ENCODE measurements around the gene TUSC2.
A peak's percentile ranks its signal among the peaks of the same experiment; 100 is the strongest.

The TUSC2 gene

DNA sequence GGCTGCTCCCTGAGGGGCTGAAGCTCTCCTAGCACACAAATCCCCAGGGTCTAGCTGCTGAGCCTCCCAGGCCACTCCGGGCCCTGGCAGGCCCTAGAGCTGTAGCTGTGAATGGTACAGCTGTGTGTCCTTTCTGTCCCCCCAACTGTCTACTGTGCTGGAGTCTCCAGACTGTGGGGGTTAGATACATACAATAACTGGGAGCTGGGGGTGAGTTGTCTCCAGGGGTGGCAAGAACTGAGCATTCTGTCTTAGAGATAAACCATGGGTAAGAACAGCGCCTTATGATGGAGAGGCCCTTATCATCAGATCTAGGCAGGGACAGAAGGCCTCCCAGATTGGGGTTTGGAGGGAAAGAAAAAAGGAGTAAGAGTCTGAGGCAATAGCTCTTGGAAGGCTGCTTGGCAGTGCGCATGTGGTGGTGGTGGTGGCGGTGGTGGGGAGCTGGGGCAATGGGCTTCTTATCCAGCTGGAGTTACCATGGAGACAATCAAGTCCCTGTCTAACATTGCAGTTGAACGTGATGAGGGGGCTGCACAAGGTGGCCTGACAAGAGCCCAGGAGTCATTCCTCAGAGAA is 26.3 kb upstream of the TUSC2 start:
- DNase-seq (ENCODE audit: low read depth, low spot score), result no peak

DNA sequence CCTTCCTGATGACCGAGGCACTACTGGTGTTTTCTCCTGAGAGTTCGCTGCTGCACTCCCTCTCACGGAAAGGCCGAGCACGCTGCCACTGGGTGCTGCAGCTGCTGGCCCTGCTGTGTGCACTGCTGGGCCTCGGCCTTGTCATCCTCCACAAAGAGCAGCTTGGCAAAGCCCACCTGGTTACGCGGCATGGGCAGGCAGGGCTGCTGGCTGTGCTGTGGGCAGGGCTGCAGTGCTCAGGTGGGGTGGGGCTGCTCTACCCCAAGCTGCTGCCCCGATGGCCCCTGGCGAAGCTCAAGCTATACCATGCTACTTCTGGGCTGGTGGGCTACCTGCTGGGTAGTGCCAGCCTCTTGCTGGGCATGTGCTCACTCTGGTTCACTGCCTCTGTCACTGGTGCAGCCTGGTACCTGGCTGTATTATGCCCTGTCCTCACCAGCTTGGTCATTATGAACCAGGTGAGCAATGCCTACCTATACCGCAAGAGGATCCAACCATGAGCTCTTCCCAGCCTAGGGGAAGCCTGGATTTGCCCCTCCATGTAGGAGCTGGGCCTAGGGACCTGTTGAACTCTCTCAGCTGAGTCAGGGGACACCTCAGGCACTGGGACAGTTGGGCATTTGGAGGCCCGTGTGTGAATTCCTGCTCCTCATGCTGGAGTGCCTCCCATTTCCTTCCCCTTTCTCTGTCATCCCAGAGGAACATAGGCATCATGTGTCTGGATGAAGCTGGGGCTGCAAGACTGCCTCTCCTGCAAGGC is 25.4 kb upstream of the TUSC2 start:
- no peak for DNase-seq (ENCODE audit: low read depth, low spot score)

DNA sequence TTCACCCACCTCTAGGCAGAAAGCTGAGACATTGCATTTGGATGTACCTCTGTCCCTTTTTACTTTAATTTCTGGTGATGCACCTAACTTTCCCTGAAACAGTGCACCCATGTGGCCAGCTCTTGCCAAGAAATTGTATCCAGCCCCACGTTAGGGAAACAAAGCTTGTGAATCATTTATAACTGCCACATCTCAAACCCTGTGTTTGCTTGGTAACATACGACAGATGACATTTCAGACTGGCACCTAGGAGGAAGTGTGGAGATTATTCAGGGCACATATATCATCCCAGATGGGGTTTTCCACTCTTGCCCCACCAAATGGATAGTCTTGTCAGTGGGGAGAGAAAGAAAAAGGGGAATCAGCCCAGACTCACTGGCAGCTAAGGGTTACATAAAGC is 24.8 kb upstream of the TUSC2 start:
- DNase-seq (ENCODE audit: low read depth, low spot score), result no peak

DNA sequence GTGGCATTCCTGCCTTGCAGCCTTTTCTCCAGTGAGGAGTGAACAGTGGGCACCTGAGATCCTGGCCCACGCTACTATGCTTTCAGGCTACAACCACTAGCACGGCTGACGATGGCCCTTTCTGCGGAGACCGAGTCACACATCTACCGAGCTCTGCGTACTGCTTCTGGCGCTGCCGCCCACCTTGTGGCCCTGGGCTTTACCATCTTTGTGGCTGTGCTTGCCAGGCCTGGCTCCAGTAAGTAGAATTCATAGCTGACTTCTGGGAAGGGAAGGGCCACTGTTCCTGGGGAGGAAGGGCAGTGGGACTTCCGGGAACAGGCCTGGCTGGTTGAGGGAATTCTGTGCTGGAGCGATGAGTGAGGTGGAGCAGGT is 23.3 kb upstream of the TUSC2 start:
- DNase-seq (ENCODE audit: low read depth, low spot score), result no peak

DNA sequence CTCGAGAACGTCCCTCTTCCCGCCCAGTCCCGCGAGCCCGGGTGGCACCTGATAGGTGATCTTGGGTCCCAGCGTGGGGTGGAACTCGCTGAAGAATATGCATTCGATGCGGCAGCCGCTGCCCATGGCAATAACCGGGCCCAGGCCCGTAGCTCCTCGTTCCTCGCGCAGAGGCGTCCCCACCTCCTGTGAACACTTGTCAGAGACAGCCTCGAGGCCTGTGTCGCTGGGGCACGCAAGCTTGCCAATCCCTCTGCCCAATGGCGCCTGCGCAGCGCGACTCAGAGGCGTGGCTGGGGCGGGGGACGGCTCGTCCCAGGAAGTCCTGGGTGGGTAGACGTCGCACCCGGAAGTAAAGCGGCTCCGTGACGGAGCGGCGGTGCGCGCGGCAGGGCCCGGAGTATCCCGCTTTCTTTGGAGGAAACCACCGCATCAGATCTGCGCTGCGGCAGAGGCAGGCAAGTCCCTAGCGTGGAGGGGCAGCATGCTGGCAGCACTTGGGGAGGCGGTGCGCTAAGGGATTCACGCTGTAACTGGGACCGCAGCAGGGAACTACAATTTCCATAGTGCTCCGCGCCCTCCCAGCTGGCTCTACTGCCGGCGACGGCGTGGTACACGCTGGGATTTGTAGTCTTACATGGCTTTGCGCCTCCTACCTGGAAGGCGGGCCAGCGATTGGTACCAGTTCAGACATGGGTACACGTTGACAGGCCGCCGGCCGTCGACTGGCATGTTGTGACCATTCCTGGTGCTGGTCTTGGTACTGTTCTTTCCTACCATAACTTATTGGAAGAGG is 22.7 kb upstream of the TUSC2 start, which contains the start of the genes CYB561D2 and NPRL2:
CYB561D2 (plus strand) TSS at position 336 of the 796 bp plus-strand sequence. CDS start 572 bp downstream, outside the sequence.
NPRL2 (minus strand) TSS at position 249 of the 796 bp plus-strand sequence; CDS start at position 126, 123 bp downstream.
- peak; percentile 82 for DNase-seq (ENCODE audit: low read depth, low spot score)

DNA sequence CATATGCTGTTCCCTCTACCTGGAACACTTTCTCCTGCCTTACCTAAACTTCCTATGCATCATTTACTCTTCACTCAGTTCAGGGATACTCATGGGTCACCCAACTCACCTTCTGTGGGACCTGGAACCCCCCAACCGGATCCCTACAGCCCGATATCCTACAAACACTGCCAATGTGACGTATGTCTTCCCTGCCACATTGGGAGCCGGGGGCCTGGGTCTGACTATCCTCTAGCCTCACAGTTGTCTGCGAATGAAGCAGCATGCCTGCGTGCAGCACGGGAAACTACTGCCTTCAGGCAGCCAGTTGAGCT is 22.1 kb upstream of the TUSC2 start:
- DNase-seq (ENCODE audit: low read depth, low spot score), result no peak

DNA sequence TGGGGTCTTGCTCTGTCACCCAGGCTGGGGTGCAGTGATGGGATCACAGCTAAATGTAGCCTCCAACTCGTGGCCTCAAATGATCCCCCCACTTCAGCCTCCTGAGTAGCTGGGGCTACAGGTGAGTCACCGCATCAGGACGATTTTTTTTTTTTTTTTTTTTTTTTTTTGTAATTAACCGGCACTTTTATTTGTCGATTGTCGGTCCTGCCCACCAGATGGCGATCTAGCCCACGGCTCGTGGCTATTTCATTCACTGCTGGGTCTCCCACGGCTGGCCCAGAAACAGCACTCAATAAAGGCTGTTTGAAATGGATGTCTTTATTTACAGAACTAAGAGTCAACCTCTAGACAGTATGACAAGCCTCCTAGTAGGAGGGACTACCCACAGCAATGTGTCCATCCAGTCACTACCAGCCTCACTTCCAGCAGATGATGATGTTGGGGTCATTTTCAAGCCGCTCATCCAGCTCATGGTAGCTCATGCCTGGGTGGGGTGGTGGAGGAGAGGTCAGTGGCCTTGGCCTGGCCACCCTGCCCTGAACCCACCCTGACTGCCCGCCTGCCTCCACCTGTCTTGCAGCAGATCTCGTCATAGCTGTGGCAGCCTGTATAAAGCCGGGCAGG is 19.3 kb upstream of the TUSC2 start:
- no peak for DNase-seq (ENCODE audit: low read depth, low spot score)

DNA sequence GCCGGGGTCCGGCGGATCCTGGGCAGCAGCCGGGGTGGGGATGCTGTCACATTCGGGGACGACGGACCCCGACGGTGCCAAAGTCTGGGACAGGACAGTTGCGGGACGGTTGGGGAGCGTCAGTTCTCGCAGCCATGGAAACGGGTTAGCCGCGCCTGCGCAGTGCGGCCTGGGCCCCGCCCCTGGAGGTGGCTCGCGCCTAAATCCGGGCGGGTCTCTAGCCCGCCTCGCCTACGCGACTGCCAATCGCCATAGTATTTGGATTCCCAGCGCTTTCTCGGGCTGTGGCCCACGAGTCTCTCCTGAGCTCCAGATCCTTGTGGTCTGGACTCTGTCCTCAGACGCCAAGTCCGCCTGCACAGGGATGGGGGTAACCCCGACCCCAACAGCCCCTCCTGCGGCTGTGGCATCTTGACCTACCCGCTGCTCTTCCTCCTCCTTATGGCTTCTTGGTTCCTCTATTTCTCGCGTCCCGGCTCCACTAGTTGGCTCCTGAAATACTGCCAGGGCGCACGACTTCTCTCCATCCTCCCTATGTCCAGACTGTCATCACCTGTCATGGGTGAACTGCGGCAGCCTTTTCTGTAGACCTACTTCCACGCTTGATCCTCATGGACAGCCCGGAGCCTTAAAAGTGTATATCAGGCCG is 17.7 kb upstream of the TUSC2 start, which contains the start of gene ZMYND10:
ZMYND10 (minus strand) TSS at position 147 of the 649 bp plus-strand sequence. CDS start 153 bp downstream, outside the sequence.
- no peak for DNase-seq (ENCODE audit: low read depth, low spot score)

DNA sequence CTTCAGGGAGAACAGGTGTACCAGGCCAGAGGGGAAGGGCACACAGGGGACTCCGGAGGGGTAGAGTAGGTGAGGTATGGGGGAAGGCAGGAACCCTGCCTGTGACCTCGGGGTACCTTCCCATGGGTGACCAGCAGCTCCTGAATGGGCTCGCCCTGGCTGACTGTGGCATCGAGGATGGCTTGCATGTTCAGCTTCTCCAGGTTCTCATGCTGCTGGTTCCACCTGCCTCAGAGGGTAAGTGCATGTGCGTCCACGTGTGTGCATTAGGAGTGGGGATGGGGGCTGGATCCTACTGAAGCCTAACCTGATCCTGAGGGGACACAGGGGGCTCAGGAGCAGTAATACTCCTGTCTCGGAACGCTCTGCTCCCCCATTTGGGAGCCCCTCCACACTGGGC is 17.0 kb upstream of the TUSC2 start:
- DNase-seq (ENCODE audit: low read depth, low spot score), result no peak

DNA sequence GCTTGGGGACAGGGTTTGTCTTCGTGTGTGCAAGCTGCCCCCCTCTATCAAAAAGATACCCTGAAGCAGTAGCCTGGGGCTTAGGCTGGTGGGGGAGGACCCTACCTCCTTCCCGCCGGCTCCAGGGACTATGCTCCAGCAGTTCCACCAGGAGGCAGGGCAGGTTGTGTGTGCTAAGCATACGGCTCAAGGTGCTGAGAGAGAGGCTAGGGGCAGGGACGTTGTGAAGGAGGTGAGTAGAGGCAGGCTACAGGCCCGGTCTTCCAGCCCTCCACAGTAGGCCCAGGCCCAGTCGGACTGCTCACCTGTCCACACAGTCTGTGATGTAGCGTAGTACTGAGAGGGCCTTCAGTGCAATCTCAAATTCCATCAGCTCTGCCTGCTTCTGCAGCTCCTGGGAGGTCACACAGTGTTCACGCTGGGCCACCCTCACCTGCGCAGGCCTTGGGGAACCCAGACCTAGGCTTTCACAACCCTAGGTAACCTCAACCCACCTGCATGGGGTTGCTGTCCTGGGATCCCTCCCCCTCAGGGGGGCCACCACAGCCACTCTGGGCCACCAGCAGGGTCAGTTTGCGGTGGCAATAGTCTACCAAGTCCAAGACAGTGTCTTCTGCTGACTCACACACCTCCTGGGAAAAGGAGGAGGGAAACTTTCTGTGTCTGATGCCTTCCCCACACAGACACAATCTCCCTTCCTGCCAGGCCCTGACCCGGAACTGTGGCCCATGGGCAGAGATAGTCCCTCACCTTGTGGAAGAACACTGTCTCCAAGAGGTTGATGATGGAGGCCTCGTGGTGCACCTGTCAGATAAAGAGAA is 15.0 kb upstream of the TUSC2 start:
- no peak for DNase-seq (ENCODE audit: low read depth, low spot score)

DNA sequence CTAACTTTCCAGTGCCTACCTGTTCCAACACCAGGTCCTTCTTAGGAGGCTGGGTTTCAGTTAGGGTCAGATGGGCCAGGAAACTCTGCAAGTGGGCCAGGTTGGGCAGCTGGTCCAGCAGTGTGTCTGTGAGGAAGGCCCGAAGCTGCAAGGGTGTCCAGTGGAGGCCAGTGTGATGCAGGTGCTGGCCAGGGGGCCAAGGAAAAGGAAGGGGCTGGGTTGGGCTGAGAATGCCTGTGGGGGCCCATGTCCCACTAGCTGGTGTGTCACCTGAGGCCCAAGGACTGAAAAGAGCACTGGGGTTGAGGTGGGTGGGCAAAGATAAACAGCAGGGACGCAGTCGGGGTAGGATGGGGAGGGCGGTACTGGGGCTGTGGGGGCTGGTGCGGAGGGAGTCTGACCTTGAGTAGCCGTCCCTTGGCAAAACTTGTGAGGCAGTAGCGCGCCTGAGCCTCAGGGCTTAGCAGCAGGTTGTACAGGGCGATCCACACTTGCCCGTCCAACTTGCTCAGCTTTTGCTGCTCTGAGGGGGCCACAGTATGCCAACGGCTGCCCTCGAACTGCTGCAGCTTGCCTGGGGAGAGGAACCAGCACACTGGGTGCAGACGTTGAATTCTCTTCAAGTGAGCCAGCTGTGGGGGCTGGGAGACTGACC is 14.1 kb upstream of the TUSC2 start:
- DNase-seq (ENCODE audit: low read depth, low spot score), result no peak

DNA sequence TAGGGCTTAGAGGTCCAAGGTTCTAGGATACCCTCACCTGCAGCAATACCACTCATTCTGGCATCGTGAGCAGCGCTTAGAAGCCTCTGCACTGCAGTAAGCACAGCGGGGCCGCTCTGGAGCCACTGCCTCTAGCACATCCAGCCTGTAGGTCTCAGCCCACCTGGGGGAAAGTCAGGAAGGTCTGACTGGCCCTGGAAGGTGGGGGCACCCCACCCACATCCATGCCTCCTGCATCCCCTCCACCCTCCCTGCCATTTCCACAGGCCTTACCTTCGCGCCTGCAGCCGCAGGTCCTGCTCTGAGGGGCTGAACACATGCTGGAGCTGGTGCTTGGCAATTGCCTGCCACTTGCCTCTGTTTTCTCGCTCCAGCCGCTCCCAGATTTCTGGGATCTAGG is 13.5 kb upstream of the TUSC2 start:
- DNase-seq (ENCODE audit: low read depth, low spot score), result no peak

DNA sequence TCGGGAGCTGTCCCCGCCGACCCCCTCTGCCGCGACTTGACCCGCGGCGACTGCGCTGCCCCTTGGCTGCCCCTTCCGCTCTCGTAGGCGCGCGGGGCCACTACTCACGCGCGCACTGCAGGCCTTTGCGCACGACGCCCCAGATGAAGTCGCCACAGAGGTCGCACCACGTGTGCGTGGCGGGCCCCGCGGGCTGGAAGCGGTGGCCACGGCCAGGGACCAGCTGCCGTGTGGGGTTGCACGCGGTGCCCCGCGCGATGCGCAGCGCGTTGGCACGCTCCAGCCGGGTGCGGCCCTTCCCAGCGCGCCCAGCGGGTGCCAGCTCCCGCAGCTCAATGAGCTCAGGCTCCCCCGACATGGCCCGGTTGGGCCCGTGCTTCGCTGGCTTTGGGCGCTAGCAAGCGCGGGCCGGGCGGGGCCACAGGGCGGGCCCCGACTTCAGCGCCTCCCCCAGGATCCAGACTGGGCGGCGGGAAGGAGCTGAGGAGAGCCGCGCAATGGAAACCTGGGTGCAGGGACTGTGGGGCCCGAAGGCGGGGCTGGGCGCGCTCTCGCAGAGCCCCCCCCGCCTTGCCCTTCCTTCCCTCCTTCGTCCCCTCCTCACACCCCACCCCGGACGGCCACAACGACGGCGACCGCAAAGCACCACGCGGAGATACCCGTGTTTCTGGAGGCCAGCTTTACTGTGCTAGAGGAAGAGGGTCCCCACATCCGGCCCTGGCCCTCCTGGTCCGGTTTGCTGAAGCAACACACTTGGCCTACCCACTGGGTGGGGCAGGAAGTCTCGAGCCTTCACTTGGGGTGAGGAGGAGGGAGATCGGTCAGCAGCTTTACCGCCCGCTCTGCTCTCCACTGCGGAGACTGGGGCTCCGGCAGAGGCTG is 12.7 kb upstream of the TUSC2 start, which contains the start of gene RASSF1:
RASSF1 (minus strand) TSS at position 389 of the 882 bp plus-strand sequence; CDS start at position 358, 31 bp downstream.
- DNase-seq (ENCODE audit: low read depth, low spot score), result no peak

DNA sequence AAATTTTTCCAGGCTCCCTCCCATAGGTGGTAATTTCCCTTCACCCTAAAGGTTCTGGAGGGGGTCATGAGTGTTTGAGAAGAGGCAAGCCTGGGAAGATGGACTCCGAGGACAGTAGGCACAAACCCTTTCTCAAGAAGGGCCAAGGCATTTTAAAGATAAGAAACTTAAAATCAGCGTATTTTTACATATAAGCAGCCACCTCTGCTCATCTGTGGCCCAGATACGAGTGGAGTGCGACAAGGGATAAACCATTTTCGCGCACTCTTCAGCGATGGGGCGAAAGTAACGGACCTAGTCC is 12.1 kb upstream of the TUSC2 start:
- DNase-seq (ENCODE audit: low read depth, low spot score), result no peak

DNA sequence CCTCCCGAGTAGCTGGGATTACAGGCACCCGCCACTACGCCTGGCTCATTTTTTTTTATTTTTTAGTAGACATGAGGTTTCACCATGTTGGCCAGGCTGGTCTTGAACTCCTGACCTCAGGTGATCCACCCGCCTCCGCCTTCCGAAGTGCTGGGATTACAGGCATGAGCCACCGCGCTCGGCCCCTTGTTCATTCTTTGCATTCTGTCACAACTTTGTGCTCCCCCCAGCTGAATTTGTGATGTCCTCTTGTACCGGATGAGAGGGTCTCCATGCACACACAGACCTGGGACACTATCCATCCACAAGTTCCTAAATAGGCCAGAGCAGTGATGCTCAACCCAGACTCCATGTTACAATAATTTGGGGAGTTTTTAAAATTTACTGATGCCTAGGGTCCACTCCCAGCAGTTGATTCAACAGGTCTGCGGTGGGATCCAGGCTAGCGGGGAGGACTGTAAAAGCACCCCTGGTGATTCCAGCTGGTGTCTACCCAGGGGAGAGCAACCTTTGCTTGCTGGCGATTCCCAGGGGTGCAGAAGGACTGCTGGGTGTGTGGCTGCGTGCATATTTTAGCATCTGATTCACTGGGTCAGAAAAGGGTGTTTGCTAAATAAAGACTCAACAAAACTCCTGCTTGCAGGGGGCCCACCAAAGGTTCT is 11.6 kb upstream of the TUSC2 start:
- DNase-seq (ENCODE audit: low read depth, low spot score), result no peak

DNA sequence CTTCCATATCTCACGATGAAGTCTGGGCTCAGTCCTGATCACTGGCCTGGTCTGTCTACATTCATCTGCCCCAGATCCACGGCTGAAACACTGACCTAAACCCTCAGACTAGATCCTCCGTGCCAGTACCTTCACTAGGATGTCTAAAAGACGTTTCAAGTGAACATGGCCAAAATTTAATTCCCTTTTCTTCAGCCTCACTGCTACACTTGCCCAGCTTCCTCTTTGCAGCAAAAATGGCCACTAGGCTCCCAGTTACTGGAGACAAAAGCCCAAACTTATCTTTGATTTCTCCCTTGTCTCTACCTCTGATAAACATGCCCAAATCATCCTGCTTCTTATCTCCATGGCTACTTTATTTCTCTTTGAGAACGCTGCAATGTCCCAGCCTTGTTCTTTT is 10.9 kb upstream of the TUSC2 start:
- no peak for DNase-seq (ENCODE audit: low read depth, low spot score)

DNA sequence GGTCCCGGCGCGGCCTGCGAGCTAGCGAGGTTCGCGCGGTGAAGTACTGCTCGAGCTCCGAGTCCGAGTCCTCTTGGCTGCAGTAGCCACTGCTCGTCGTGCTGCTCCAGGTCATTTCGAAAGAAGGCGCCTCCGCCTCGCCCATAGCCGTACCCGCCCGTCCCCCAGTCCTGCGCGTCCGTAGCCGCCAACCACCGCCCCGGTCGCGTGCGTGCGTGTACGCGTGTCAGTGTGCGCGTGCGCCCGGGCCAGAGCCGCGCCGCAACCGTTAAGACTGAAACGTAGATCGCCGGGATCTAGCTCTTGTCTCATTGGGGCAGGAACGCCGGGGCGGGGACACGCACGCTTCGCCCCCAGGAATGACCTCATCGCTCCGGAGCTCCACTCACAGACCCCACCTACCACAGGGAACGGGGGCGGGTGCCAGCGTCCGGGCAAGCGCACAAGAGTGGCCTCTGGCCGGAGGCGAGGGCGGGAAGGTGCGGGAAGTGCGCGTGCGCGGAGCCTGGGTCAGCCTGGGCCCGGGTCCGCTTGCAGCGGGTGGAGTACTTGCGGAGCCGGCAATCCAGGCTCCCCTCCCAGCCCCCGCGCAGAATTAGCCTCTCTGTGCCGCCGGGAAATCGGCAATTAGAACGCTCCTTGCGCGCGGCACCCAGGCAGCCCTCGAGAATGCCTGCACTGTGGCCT is 9.3 kb upstream of the TUSC2 start:
- peak; percentile 98 for DNase-seq (ENCODE audit: low read depth, low spot score)

All from smooth muscle cell of the brain vasculature (primary cell).